A549 (cell line): Measurements from ENCODE around the gene PKN2.

Experiments used
- CHD4 ChIP-seq: fragments of 200-600 bp; sonication (generic); IDR thresholded peaks from 2 replicates; pipeline ENCODE4 v1.6.1; 2016; ENCODE audit warnings: antibody characterized with exemption, mild to moderate bottlenecking, borderline replicate concordance
- CTCF ChIP-seq: fragments of >200 bp; sonication (Bioruptor Twin); formaldehyde crosslinking; IDR thresholded peaks from 3 replicates; pipeline ENCODE4 v1.5.1; 2016
- JUN ChIP-seq, 2 experiments: fragments of >200 bp; sonication (Bioruptor Twin); formaldehyde crosslinking; IDR thresholded peaks; 2 replicates in 1 of 2; 3 replicates in 1 of 2; pipeline ENCODE4 v1.6.1; 2016 to 2017
- KDM1A ChIP-seq: fragments of 200-600 bp; sonication (generic); IDR thresholded peaks from 2 replicates; pipeline ENCODE4 v1.6.1; 2016; ENCODE audit warnings: low read depth, mild to moderate bottlenecking
- POLR2A ChIP-seq: IDR thresholded peaks from 2 replicates; pipeline ENCODE4 v1.6.1; 2012; ENCODE audit warnings: mild to moderate bottlenecking, low read length

- no peak for TF ChIP-seq CTCF
- TF ChIP-seq JUN (IDR thresholded peaks at IDR 0.05) = no peak
- no peak for TF ChIP-seq POLR2A
- TF ChIP-seq KDM1A = no peak
- no peak for TF ChIP-seq CHD4
Measured at GRCh38 chr1:88742531-88742930, 58.5 kb downstream of the PKN2 start.
